Lung (tissue), 12 donors: ENCODE measurements around the gene ZGPAT. TPM values are rescaled to one million over a fixed set of nuclear protein-coding genes. Genes with fewer than 3 reads are reported as not detected.

Experiments used
- ATAC-seq: fragments of 200-7000 bp; cut with Tn5 transposase; one replicate; pipeline ENCODE4 v1.9.1; 2020; ENCODE audit warnings: moderate number of reproducible peaks; ENCODE audit not compliant: insufficient read depth, low FRiP score
- DNase-seq, 3 donors: peaks; one replicate each; pipeline ENCODE4 v3.0.0-alpha.2; 2013 to 2017
- H3K27ac ChIP-seq, 2 donors: one replicate each; pipeline ENCODE4 v1.5.1; 2013; ENCODE audit warnings: mild to moderate bottlenecking in 2 of 2, moderate library complexity in 2 of 2, control low read depth in 1 of 2, inconsistent platforms in 1 of 2, low read depth in 1 of 2, low read length in 1 of 2
- H3K27me3 ChIP-seq, 3 donors: one replicate each; pipeline ENCODE4 v1.5.1; 2013; ENCODE audit warnings: low read length in 2 of 3; ENCODE audit not compliant: control insufficient read depth in 3 of 3, insufficient read depth in 3 of 3
- H3K36me3 ChIP-seq, 4 donors: one replicate each; pipeline ENCODE4 v1.5.1; 2013; ENCODE audit warnings: low read length in 4 of 4, mild to moderate bottlenecking in 1 of 4, moderate library complexity in 1 of 4; ENCODE audit not compliant: control insufficient read depth in 4 of 4, insufficient read depth in 4 of 4
- H3K4me1 ChIP-seq, 5 donors: one replicate each; pipeline ENCODE4 v1.5.1; 2013; ENCODE audit warnings: low read length in 5 of 5, mild to moderate bottlenecking in 2 of 5, moderate library complexity in 1 of 5; ENCODE audit not compliant: control insufficient read depth in 5 of 5, insufficient read depth in 5 of 5
- H3K4me3 ChIP-seq: one replicate; pipeline ENCODE4 v1.5.1; 2013; ENCODE audit warnings: mild to moderate bottlenecking, control low read depth, moderate library complexity
- H3K9ac ChIP-seq, 2 donors: one replicate each; pipeline ENCODE4 v1.5.1; 2013; ENCODE audit warnings: low read length in 2 of 2, control low read depth in 1 of 2; ENCODE audit not compliant: insufficient read depth in 1 of 2
- H3K9me3 ChIP-seq, 4 donors: one replicate each; pipeline ENCODE4 v1.5.1; 2013; ENCODE audit warnings: low read length in 3 of 4, mild to moderate bottlenecking in 1 of 4, moderate library complexity in 1 of 4; ENCODE audit not compliant: control insufficient read depth in 4 of 4, insufficient read depth in 3 of 4
- CTCF ChIP-seq: IDR thresholded peaks from 2 replicates; pipeline ENCODE4 v1.5.1; 2012; ENCODE audit warnings: mild to moderate bottlenecking; ENCODE audit errors: control extremely low read depth, extremely low read depth
- WGBS, 2 donors: extraction: QIAGEN DNeasy Blood & Tissue Kit; methylation state at CpG; one replicate each; pipeline ENCODE4 v1.1.7; 2013; 5-methylcytosine and 5-hydroxymethylcytosine counted together
- polyA plus RNA-seq, 2 donors: library from polyadenylated mRNA; stranded (reverse); fragments of 200-250 nt; gene quantifications; one replicate each; pipeline ENCODE4 v1.2.1, GENCODE V29; 2013
- total RNA-seq, 2 donors: library from RNA; depleted of rRNA in 1 of 2; stranded (reverse); fragments of >200 nt in 1 of 2; gene quantifications; one replicate each; pipeline ENCODE4 v1.2.1, GENCODE V29; 2014 to 2021
- donor health status: control.
- donor health status: control.
- donor health status: Bipolar disorder and iron deficiency.
- donor health status: healthy.
- donor health status: DM: yes; HTN: yes; CAD: no.

The ZGPAT gene
- total and polyA plus RNA-seq, 4 donors, result 18.3 to 45.0 (median 33.7) TPM

GRCh38 chr20:63688228-63689045 is 19.4 kb upstream of the ZGPAT start:
- 65 to 85% methylated on average over 31 of the region's 31 CpGs for WGBS, 2 donors
- H3K9me3 ChIP-seq, result no peaks in the 10 kb centered on the region
- H3K36me3 ChIP-seq, result peaks cover 0 to 4% (median 0%) of the 10 kb centered on the region in 4 donors
- no peak for TF ChIP-seq CTCF
- H3K4me1 ChIP-seq, result peaks cover 0 to 46% (median 0%) of the 10 kb centered on the region in 5 donors
- no peak for ATAC-seq
- no peaks in the 10 kb centered on the region for H3K27me3 ChIP-seq
- H3K9ac ChIP-seq, result no peak overlapping the region
- no peak overlapping the region for H3K4me3 ChIP-seq
- DNase-seq, result no peak
- H3K27ac ChIP-seq, result peak overlapping the region; percentile 84 to 95

GRCh38 chr20:63689046-63690002 is 18.5 kb upstream of the ZGPAT start:
- peak overlapping the region in 1 of 2 donors; percentile 95 for H3K27ac ChIP-seq
- no peaks in the 10 kb centered on the region for H3K27me3 ChIP-seq
- DNase-seq (no peak), ATAC-seq (no peak)
- H3K4me3 ChIP-seq, result no peak overlapping the region
- peaks cover 0 to 46% (median 0%) of the 10 kb centered on the region in 5 donors for H3K4me1 ChIP-seq
- 94 to 95% methylated on average over 39 to 44 of the region's 44 CpGs for WGBS, 2 donors
- H3K9ac ChIP-seq, result no peak overlapping the region
- no peaks in the 10 kb centered on the region for H3K9me3 ChIP-seq
- H3K36me3 ChIP-seq, result peaks cover 0 to 7% (median 1%) of the 10 kb centered on the region in 4 donors
- no peak for TF ChIP-seq CTCF

GRCh38 chr20:63690003-63690897 is 17.6 kb upstream of the ZGPAT start:
- WGBS, 2 donors, result 94% methylated on average over 39 to 40 of the region's 40 CpGs
- Histone ChIP-seq H3K9ac (no peak overlapping the region), H3K4me1 (peaks cover 0 to 42% (median 2%) of the 10 kb centered on the region in 5 donors), H3K27me3 (no peaks in the 10 kb centered on the region), H3K4me3 (no peak overlapping the region), H3K9me3 (no peaks in the 10 kb centered on the region), H3K36me3 (peaks cover 0 to 14% (median 3%) of the 10 kb centered on the region in 4 donors), H3K27ac (peak overlapping the region in 1 of 2 donors; percentile 25)
- ATAC-seq (no peak), DNase-seq (no peak)
- no peak for TF ChIP-seq CTCF
